AG20443 (cell line): ENCODE measurements around the gene HNRNPAB.
A peak's percentile ranks its signal among the peaks of the same experiment; 100 is the strongest.

Experiments
- DNase-seq: peaks from one replicate; pipeline ENCODE4 v3.0.0; 2012; ENCODE audit warnings: low spot score, mixed read lengths

The HNRNPAB gene

GRCh38 chr5:178204182-178204934, at the start of gene HNRNPAB:
Gene HNRNPAB, plus strand, starts transcription at chr5:178204533. Its CDS starts 305 bp downstream, at chr5:178204838.
- DNase-seq, result peak; percentile 99

- DNase-seq, result no peak
Measured at GRCh38 chr5:178155065-178155464, 49.3 kb upstream of the HNRNPAB start.

GRCh38 chr5:178160176-178160575, 44.2 kb upstream of the HNRNPAB start:
- no peak for DNase-seq

- no peak for DNase-seq
Measured at GRCh38 chr5:178162481-178162880, 41.9 kb upstream of the HNRNPAB start.

GRCh38 chr5:178163772-178164735, 40.3 kb upstream of the HNRNPAB start:
- DNase-seq, result peak; percentile 94

- DNase-seq, result no peak
Measured at GRCh38 chr5:178165581-178165980, 38.8 kb upstream of the HNRNPAB start.

GRCh38 chr5:178170455-178170854, 33.9 kb upstream of the HNRNPAB start:
- no peak for DNase-seq

- DNase-seq, result no peak
Measured at GRCh38 chr5:178174456-178174855, 29.9 kb upstream of the HNRNPAB start.

- no peak for DNase-seq
Measured at GRCh38 chr5:178176791-178177190, 27.5 kb upstream of the HNRNPAB start.

GRCh38 chr5:178177569-178177968, 26.8 kb upstream of the HNRNPAB start:
- DNase-seq, result no peak

- no peak for DNase-seq
Measured at GRCh38 chr5:178180141-178180863, 24.0 kb upstream of the HNRNPAB start.

GRCh38 chr5:178182158-178182876, 22.0 kb upstream of the HNRNPAB start:
- no peak for DNase-seq

- no peak for DNase-seq
Measured at GRCh38 chr5:178186427-178186826, 17.9 kb upstream of the HNRNPAB start.

GRCh38 chr5:178187014-178187413, 17.3 kb upstream of the HNRNPAB start, which contains the start of gene GMCL2:
Gene GMCL2, minus strand, starts transcription at chr5:178187371. Its CDS starts 72 bp downstream, at chr5:178187299.
- DNase-seq, result no peak

- DNase-seq, result no peak
Measured at GRCh38 chr5:178189433-178189832, 14.9 kb upstream of the HNRNPAB start.

GRCh38 chr5:178191661-178192060, 12.7 kb upstream of the HNRNPAB start:
- no peak for DNase-seq

- DNase-seq, result no peak
Measured at GRCh38 chr5:178192244-178192643, 12.1 kb upstream of the HNRNPAB start.

GRCh38 chr5:178192787-178193186, 11.5 kb upstream of the HNRNPAB start:
- DNase-seq, result no peak

GRCh38 chr5:178193251-178193809, 11.0 kb upstream of the HNRNPAB start:
- DNase-seq, result no peak

- DNase-seq, result no peak
Measured at GRCh38 chr5:178194026-178194425, 10.3 kb upstream of the HNRNPAB start.

- no peak for DNase-seq
Measured at GRCh38 chr5:178196281-178196812, 8.0 kb upstream of the HNRNPAB start.
